ENCODE results near the gene TARS1. TPM values are rescaled to one million over a fixed set of nuclear protein-coding genes. Genes with fewer than 3 reads are reported as not detected.
"Not testable (repeated sequence)": the region's sequence is repeated elsewhere in the genome, so short reads cannot be mapped to it uniquely, and the experiment has no call there.

Gene TARS1
- total and polyA plus RNA-seq, 9 donors: 34.1 to 176 (median 48.9) TPM

- no peak for DNase-seq
- Histone ChIP-seq H3K4me3 (no peak overlapping the region), H3K27me3 (no peaks in the 10 kb centered on the region), H3K4me1 (ENCODE audit: insufficient read depth) (no peaks in the 10 kb centered on the region), H3K9me3 (no peaks in the 10 kb centered on the region), H3K27ac (no peak overlapping the region), H3K36me3 (no peaks in the 10 kb centered on the region)
- WGBS, 3 donors: 52 to 55% (median 54%) methylated on average over 4 of the region's 4 CpGs
- TF ChIP-seq POLR2A (IDR thresholded peaks at IDR 0.05) (no peak), CTCF (IDR thresholded peaks at IDR 0.05) (no peak), EP300 (IDR thresholded peaks at IDR 0.05) (no peak)
- intact Hi-C loops (cut with DNase I): loop anchor here in 2 of 4 donors (10.0 kb wide), 2 partner anchors 501 to 1031 kb away; partner anchors contain the start of gene RXFP3 (in 1 of the 2)
Measured at GRCh38 chr5:33433303-33434240, 7.2 kb upstream of the TARS1 start.

GRCh38 chr5:33435893-33436490 is 4.8 kb upstream of the TARS1 start:
- H3K27me3 ChIP-seq; H3K27ac ChIP-seq; H3K9me3 ChIP-seq; H3K36me3 ChIP-seq; H3K4me1 ChIP-seq (ENCODE audit: insufficient read depth); H3K4me3 ChIP-seq: not testable (repeated sequence)
- intact Hi-C loops (cut with DNase I): loop anchor here in 2 of 4 donors (10.0 kb wide), 2 partner anchors 499 to 1029 kb away; partner anchors contain the start of gene RXFP3 (in 1 of the 2)
- TF ChIP-seq CTCF (IDR thresholded peaks at IDR 0.05): peak; percentile 42 to 59 (median 57)
- DNase-seq: peak; percentile 52 to 78 (median 53)
- WGBS, 3 donors: 17 to 28% (median 21%) methylated on average over 5 of the region's 5 CpGs

GRCh38 chr5:33438996-33439395 is 1.8 kb upstream of the TARS1 start:
- no peak for DNase-seq
- intact Hi-C loops (cut with DNase I): loop anchor here in 2 of 4 donors (10.0 kb wide), 2 partner anchors 496 to 1026 kb away; partner anchors contain the start of gene RXFP3 (in 1 of the 2)
- Histone ChIP-seq H3K36me3 (no peaks in the 10 kb centered on the region), H3K27me3 (no peaks in the 10 kb centered on the region), H3K9me3 (no peaks in the 10 kb centered on the region), H3K27ac (no peak overlapping the region), H3K4me1 (ENCODE audit: insufficient read depth) (peaks cover 6% of the 10 kb centered on the region), H3K4me3 (no peak overlapping the region)
- 64 to 74% (median 72%) methylated on average over 6 of the region's 6 CpGs for WGBS, 3 donors
- TF ChIP-seq CTCF (IDR thresholded peaks at IDR 0.05) (no peak), EP300 (IDR thresholded peaks at IDR 0.05) (no peak), POLR2A (IDR thresholded peaks at IDR 0.05) (no peak)

GRCh38 chr5:33439905-33440481 is 772 bp upstream of the TARS1 start:
- TF ChIP-seq POLR2A (IDR thresholded peaks at IDR 0.05) (no peak), EP300 (IDR thresholded peaks at IDR 0.05) (no peak), CTCF (IDR thresholded peaks at IDR 0.05) (no peak)
- no peaks in the 10 kb centered on the region for H3K27me3 ChIP-seq
- DNase-seq: no peak
- intact Hi-C loops (cut with DNase I): loop anchor here in 2 of 4 donors (10.0 kb wide), 2 partner anchors 495 to 1025 kb away; partner anchors contain the start of gene RXFP3 (in 1 of the 2)
- no peaks in the 10 kb centered on the region for H3K9me3 ChIP-seq
- WGBS, 3 donors: 1 to 6% (median 5%) methylated on average over 18 of the region's 18 CpGs
- peak overlapping the region; percentile 39 to 93 for H3K27ac ChIP-seq
- H3K4me1 ChIP-seq (ENCODE audit: insufficient read depth): peaks cover 6% of the 10 kb centered on the region
- peak overlapping the region; percentile 86 for H3K4me3 ChIP-seq
- H3K36me3 ChIP-seq: no peaks in the 10 kb centered on the region

Measured in ovary (tissue), 9 donors.